Right ventricle myocardium inferior (tissue), 1 donor: ENCODE data around the gene POU2AF3. TPM values are rescaled to one million over a fixed set of nuclear protein-coding genes. Genes with fewer than 3 reads are reported as not detected.

Source experiments
- ATAC-seq: fragments of 200-7000 bp; cut with Tn5 transposase; one replicate; pipeline ENCODE4 v1.9.1; 2020; ENCODE audit warnings: mild to moderate bottlenecking, moderate library complexity
- DNase-seq: peaks from one replicate; pipeline ENCODE4 v3.0.0; 2021; ENCODE audit errors: missing footprints
- intact Hi-C: fragments of 100-400 bp; cut with DNase I; formaldehyde crosslinking; loops from one replicate; pipeline ENCODE4 v1.11.0; 2022
- total RNA-seq: library from RNA; stranded (reverse); fragmentation: NEBNext Ultra II Directional; extraction: Animal tissue kit (Norgen Biotek cat#: 25700); gene quantifications from one replicate; pipeline ENCODE4 v1.2.1, GENCODE V29; 2021
- donor health status: DM: no; HTN: yes; CAD: no; lungs with severe emphysema.

Gene POU2AF3
- total RNA-seq, 1 donor from 2014 or later = 0.65 TPM

DNA sequence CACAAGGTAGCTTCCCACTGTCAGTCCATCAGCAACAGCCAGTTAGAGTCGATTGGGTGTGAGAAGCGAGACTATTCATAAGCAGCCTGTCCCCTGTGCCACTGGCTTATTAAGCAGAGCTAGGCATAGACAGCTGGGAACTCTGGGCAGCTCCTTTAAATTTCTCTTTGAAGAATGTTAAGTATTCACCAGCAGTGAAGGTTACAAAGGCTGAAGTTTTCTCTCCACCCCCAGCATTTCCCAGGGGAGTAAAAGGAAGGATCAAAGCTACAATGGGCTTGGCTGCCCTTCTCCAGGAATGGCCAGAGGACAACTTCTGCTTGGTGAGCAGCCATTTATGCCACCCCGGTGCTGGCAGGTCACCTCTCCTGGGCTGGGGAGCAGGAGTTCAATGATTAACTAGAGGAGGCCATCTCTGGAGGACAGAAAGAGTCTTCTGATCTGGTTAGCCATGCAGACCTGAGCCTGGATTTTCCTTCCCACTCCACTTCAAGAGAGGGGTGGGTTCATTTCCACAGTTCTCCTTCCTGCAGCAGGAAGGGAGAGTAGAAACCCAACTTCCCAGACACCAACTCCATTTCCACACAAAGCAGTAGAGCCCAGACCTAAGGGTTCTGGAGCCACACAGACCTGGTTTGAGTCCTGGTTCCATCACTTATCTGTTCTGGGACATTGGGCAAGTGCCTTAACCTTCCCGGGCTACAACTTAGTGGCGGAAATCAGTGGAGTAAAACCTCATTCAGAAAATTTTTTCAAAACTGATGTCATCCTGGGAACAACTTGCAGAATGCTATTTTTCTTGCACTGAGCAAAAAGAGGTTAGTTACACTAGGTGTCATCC is 22.6 kb downstream of the POU2AF3 start:
- DNase-seq = no peak
- peak; percentile 77 for ATAC-seq
- intact Hi-C loops = no loop called here

DNA sequence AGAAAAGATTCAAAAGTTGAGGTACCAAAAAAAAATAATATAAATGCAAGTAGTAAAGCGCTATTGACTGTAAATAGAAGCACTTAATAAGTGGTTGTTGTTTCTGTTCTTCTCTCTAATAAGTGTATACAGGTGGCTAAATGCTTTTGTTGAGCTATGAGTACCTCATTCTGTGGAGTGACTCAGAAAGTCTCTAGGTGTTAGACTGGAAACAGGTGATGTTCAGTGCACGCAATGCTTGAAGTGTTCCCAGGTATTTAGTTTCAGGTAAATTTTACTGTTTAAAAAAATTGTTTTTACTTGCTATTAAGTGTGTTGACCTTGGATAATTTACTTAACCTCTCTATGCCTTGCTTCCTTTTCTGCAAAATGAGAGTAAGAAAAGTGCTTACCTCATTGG is 24.2 kb downstream of the POU2AF3 start:
- no peak for DNase-seq
- intact Hi-C loops = no loop called here
- ATAC-seq = no peak

DNA sequence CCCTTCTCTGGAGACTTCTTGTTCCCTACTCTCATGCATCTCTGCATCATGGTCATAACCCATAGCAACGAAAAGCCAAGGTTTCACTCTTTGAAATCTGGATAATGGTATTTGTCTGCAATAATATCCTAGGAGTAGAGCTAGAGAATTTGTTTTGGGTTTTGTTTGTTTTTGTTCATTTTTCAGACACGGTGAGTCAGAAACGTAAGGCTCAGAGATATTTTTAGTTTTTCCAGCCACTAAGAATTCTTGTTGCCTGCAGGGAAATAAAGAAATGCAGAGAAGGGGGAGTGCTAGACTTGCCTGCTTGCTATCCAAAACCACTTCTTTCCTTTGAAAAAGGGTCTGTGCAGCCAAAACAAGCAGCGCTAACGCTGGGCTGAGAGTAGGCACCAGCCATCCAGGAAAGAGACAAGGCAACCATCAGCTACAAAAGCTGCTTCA is 26.0 kb downstream of the POU2AF3 start:
- intact Hi-C loops = no loop called here
- ATAC-seq = no peak
- DNase-seq = no peak

DNA sequence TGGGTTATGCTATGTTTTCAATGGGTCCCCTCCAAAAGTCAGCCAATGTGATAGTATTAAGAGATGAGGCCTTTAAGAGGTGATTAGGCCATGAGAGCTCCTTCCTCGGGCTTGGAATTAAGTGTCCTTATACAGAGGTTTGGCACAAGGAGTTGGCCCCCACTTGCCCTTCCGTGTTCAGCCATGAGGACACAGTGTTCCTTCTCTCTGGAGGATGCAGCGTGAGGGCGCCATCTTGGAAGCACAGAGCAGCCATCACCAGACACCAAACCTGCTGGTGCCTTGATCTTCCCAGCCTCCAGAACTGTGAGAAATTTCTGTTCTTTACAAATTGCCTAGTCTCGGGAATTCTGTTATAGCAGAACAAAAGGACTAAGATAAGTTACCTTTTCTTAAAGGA is 26.9 kb downstream of the POU2AF3 start:
- DNase-seq (no peak), ATAC-seq (no peak)
- intact Hi-C loops = no loop called here

DNA sequence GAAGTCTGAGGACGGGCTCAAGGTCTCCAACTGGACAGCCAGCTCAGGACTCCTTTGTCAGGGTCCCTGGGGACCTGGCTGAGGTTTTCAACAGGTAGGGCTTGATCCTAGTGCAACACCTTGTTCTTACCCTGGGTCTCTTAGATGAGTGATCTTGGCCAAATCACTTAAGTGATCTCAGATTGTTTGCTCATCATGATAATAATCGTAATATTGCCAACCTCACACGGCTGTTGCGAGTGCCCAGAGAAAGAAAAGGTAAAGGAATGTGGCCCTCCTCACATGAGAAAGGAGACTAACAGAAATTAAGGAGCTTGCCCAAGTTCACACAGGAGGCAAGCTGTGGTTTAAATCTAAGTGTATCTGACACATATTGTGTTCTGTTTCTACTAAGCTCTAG is 28.5 kb downstream of the POU2AF3 start:
- intact Hi-C loops = no loop called here
- DNase-seq (no peak), ATAC-seq (no peak)

DNA sequence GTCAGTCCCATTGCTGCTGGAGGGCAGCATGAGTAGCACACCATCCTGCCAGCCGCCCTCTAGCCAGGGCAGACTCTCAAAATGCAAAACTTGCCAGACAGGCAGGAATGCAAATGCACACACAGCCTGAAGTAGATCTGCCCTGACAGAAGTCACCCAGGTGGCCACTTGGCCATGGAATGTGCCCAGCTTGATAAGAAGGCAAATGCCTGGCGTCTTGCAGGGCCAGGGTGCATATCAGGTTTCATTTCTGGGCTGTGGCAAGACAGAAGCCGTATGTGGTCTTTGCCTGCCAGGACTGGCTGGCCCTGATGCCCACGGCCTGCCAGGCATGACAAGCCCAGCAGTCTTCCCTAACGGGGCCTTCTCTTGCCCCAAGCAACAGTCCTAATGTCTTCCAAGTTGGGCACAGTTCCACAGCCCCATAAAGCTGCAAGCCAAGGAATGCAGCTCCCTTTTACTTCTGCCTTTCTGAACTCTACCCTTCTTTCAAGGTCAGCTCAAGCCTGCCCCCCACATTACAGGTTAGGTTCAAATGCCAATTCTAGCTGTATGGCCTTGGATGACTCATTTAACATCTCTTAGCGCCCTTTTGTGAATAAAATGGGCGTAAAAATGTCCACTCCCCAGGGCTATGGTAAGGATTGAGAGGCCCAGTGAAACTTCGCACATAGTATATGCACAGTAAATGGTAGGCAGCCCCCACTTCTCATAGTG is 29.7 kb downstream of the POU2AF3 start:
- intact Hi-C loops = no loop called here
- ATAC-seq (peak; percentile 85), DNase-seq (no peak)

DNA sequence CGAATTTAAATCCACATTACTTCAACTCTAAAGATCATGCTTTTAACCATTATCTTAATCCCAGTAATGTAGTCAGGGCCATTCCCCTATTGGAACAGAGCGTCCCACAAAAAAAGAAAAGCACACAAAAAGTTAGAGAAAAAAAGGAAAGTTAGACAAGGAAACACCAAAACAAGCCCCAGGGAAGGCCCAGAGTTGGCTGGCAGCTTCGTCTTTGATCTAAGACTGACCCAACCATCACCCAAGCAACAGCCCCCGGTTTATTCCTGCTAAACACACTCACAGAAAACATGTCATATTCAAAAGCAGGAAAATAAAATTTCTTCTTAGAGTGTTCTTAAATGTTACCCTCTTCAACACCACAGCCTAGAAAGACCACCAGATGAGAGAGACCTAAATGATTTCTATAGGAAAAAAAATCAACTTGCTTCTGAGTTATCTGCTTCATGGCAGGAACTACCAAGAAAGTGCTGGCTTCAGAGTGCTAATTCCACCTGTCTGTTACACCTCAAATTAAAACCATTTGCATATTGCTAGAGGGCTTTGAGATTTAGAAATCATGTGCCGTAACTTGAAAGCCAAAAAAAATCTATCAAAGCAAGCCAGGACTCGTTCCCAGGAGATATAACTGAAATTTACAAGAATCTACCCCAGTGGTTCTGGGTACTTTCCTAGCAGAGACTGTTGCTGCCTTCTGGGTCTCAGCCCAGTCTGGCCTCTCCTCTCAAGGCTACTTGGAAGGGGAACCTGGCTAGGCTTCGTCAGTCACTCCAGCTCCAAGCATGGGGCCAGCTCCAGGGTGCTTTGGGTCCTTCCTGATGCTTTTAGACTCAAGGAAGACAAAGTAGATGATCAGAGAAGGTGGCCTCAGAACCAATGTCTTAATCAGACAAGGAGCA is 31.2 kb downstream of the POU2AF3 start:
- DNase-seq = peak; percentile 79
- intact Hi-C loops = no loop called here
- ATAC-seq = peak; percentile 83

DNA sequence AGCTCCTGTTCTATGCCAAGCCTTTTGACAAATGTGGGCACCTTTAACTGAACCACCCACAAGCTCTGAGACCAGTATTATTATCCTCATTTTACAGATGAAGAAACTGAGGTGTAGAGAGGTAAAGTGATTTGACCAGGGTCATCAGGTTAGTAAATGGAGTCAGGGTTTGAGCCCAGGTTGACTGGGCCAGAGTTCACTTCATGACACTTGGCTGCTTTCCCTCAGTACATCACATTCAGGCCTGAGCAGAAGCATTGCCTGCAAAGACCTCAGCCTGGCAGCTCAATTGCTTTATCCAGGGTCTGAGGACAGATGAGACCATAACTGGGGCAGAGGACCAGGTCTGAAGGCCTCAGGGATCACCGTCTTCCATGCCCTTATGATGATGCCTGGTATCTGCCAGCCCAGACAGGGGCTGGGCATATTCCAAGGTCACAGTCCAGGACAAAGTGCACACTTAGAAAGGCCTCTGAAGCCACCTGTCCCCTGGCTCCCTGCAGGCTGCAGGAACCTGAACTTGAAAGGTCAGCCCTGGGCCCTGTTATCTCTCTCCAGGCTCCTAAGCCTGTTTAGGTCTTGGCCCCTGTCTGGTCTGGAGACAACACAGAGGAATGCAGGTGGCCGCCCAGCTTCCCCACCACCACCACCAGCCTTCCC is 32.0 kb downstream of the POU2AF3 start:
- intact Hi-C loops = no loop called here
- ATAC-seq = no peak
- DNase-seq = no peak

DNA sequence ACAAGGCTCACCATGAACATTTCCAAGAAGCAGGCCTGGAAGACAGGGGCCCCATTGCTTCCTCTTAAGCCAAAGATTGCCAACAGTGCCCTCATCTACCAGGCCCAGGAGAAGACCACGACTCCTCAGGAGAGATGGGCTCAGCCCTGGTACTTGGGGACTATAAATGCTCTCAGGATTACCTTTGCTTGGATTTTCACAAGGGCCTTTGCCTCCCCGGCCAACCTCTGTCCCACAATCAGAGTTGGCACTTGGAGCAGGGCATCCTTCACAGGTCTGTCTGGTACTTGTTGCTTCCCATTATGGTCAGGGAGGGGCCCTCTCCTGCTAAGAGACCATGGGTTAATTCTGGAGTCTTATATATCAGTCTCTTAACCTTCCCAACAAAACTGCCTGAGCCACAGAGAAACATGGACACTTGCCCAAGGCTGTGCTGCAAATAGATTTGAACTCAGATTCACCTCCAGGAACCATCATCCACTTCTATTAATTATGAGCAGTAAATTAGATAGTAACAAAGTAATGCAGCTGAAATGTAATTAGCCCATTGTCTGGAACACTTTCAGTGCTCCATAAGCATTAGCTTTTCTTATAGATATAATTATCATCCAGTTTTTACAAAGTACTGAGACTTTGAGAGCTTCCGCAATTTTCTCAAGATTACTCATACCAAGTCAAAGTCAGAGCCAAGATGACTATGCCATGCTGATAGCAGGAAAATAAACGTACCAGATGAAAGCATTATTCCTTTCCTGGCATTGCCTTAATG is 33.5 kb downstream of the POU2AF3 start:
- ATAC-seq (no peak), DNase-seq (no peak)
- intact Hi-C loops = no loop called here

DNA sequence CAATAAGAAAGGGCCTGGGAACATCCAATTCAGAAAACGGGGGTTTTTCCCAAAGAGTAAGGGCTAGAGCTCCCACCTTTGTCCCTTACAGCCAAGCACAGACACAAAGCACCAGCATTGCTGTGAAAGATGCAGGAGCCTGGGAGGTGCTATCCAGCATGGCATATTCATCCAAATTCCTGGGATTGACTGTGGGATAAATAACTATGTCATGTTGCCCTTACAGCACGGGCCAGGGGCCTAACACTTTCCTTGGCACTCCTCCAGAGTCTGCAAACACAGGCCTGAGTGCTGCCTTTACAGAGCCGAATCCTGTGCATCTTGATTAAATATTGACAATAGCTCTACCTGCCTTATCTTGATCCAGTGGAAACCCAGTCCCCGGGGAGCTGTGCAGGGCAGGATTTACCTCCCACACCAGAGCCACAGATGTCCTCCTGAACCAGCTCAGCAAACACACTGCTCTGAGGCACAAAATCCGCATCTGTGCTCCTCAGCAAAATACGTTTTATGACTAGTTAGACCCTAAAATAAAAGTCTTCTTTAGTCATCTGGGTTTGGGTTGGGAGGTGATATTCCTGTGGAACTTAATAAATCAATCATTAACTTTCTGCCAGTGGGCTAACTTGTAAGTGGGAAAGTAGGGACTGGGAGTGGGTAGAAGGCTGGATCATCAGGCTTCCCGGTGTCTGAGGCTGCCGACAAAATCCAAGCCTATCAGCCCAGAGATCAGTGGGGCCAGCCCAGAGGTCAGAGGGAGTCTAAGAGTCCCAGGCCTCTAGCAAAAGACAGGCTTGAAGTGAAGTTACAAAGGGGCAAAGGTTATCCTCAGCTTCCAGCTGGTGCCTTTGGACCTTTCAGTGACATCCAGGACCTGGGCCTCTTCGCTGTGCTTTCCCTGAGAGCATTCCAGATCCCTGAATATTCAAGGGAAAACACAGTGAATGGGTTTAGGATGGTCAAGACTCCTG is 36.5 kb downstream of the POU2AF3 start:
- intact Hi-C loops = no loop called here
- ATAC-seq (no peak), DNase-seq (no peak)

DNA sequence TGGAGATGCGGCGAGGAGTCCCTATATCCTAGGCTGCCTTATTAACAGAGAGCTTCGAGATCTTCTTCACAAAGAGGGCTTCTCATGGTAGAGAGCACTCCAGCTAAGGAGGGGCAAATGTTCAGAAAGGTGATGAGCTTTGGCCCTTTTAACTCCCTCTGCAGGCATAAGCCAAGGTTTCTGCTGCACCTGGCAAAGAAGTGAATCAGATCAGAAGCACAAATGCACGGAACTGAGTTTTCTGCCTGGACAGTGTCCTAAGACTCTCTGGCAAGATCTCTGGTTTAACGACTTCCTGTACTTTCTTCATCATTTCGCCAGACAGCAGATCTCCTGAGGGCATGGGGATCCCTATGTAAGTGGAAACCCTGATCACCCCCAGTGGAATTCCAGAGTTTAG is 37.2 kb downstream of the POU2AF3 start:
- DNase-seq (no peak), ATAC-seq (no peak)
- intact Hi-C loops = no loop called here

DNA sequence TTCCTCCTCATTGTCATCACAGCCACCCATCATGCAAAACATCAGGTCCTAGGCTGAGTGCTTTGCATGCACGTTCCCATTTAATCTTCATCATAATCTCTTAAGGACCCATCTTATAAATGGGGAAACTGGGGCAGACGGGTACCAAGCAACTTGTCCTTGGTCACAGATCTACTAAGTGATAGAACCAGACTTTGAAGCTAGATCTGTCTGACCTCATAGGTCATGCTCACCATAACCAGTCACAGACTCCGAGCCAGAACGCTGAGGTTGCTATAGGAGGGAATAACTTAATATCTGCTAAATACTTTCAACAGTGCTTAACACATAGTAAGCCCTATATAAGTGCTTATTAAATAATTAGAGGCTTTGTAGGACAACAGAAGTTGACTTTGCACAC is 37.7 kb downstream of the POU2AF3 start:
- intact Hi-C loops = no loop called here
- ATAC-seq (no peak), DNase-seq (no peak)

DNA sequence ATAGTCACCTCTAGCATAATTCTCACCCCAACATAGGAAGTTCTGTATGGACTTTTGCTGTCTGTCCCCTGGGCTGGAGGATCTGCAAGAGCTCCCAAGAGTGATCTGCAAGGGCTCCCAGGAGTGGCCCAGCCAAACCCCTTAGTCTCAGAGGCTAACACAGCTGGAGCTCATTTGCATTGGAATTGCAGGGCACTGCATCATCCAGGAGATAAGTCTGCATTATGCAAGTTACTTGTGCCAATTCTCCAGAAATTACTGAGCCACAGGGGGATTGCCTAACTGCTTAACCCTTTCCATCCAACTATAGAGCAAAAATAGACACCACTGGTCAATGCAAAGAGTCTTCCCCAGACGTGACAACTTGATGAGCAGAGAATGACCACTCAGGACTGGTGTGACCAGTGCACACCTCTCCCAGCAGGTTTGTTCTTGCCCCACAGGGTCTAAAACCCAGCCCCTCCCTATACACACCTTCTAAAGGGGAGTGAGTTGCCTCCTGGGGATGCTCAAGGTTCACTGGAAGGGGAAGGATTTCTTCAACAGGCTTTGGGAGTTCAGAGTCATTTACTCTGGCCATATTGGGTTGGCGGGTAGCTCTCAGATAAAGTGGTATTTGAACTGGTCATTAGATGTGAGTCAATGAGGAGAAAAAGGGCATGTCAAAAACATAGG is 38.4 kb downstream of the POU2AF3 start:
- ATAC-seq (peak; percentile 76), DNase-seq (no peak)
- intact Hi-C loops = no loop called here

DNA sequence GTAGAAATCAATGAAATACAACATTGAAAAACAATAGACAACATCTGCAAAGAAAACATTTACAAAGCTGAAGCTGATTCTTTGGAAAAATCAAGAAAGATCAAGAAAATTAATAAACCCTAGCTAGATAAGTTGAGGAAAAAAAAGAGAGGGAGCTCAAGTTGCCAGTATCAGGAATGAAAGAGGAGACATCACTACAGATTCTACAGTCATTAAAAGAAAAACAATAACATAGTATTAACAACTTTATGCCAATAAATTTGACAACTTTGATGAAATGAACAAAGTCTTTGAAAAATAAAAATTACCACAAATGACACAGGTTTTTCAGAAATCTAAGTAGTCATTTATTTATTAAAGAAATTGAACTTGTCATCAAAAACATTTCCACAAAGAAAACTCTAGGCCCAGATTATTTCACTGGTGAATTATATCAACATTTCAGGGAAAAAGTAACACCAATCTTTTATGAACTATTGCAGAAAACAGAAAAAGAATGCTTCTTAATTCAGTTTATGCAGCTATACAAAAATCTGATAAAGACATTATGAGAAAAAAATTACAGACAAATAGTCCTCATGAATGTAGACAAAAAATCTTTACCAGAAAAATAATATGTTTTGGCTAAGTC is 41.5 kb downstream of the POU2AF3 start:
- intact Hi-C loops = no loop called here
- ATAC-seq (no peak), DNase-seq (no peak)

DNA sequence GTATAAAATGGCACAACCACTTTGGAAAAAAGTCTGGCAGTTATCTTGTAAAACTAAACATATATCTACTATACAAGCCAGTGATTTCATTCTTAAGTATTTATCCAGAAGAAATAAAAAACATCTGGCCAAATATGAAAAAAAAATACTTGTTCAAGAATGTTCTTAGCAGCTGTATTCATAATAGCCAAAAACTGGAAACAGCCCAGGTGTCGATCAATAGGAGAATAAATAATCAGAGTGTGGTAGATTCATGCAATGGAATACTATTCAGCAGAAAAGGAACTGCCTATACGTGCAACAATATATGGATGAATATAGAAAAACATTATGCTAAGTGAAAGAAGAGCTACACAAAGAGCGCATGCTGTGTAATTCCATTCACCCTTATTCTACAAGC is 44.0 kb downstream of the POU2AF3 start:
- intact Hi-C loops = no loop called here
- ATAC-seq = no peak
- no peak for DNase-seq

DNA sequence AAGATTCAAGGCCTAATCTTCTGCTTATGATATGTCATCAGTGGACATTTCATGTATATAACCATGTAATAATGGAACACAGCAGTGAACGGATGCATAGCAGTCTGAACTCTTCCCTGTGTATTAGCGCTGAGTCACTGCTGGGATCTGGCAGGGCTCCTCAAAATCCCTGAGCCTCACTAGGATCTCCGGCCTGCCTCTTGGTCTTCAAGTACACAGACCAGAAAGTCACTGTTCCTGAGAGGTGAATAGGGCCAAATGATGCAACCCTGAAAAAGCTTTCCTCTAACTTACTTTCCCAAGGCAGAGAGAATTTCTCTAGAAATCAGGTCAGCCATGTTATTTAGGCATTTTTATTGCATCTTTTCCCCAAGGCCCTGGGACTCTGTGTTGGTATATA is 45.7 kb downstream of the POU2AF3 start:
- ATAC-seq (peak; percentile 90), DNase-seq (no peak)
- intact Hi-C loops = no loop called here
